CD4-positive, alpha-beta memory T cell (primary cell): ENCODE data around the gene MINDY3. TPM values are rescaled to one million over a fixed set of nuclear protein-coding genes. Genes with fewer than 3 reads are reported as not detected.

ENCODE experiments used
- CTCF ChIA-PET: fragments of 350-600 bp; sonication (Branson Sonifier 250); formaldehyde crosslinking; loops from one replicate; lab custom pipeline; 2021; ENCODE audit warnings: inconsistent platforms; ENCODE audit not compliant: partially characterized antibody; lab: Charles Lee
- POLR2A ChIA-PET: fragments of 350-600 bp; sonication (Branson Sonifier 250); formaldehyde crosslinking; loops from one replicate; lab custom pipeline; 2021; ENCODE audit not compliant: partially characterized antibody; lab: Charles Lee
- DNase-seq, 5 donors: peaks; one replicate each; pipeline versions ENCODE4 v3.0.0 to v3.0.0-alpha.2; 2020 to 2022; ENCODE audit warnings: mixed read lengths in 1 of 5
- H3K27ac ChIP-seq: one replicate; pipeline ENCODE4 v1.7.0; 2013; ENCODE audit warnings: low read depth, low read length
- H3K27me3 ChIP-seq: 2 replicates; pipeline ENCODE4 v1.7.0; 2013; ENCODE audit warnings: mild to moderate bottlenecking, low read length, moderate library complexity; ENCODE audit not compliant: insufficient read depth
- H3K36me3 ChIP-seq: 2 replicates; pipeline ENCODE4 v1.7.0; 2013; ENCODE audit warnings: mild to moderate bottlenecking, low read length, moderate library complexity; ENCODE audit not compliant: insufficient read depth
- H3K4me1 ChIP-seq: 2 replicates; pipeline ENCODE4 v1.7.0; 2013; ENCODE audit warnings: mild to moderate bottlenecking, low read length, moderate library complexity; ENCODE audit not compliant: insufficient read depth
- H3K4me3 ChIP-seq, 2 donors: one replicate each; pipeline ENCODE4 v1.7.0; 2013; ENCODE audit warnings: low read length in 2 of 2, mild to moderate bottlenecking in 1 of 2
- H3K9me3 ChIP-seq, 2 donors: one replicate each; pipeline ENCODE4 v1.7.0; 2013; ENCODE audit warnings: low read length in 2 of 2, control low read depth in 1 of 2; ENCODE audit not compliant: control insufficient read depth in 1 of 2
- H3K27ac Mint-ChIP-seq, 7 donors: one replicate each; pipeline ENCODE4 v1.8.0; 2020 to 2021; ENCODE audit warnings: mixed read lengths in 7 of 7, mild to moderate bottlenecking in 6 of 7, inconsistent platforms in 3 of 7, moderate library complexity in 3 of 7
- H3K27me3 Mint-ChIP-seq, 2 donors: one replicate each; pipeline ENCODE4 v1.8.0; 2020 to 2021; ENCODE audit warnings: mixed read lengths in 2 of 2
- H3K36me3 Mint-ChIP-seq, 2 donors: one replicate each; pipeline ENCODE4 v1.8.0; 2020 to 2021; ENCODE audit warnings: mixed read lengths in 2 of 2, inconsistent platforms in 1 of 2, mild to moderate bottlenecking in 1 of 2
- H3K4me1 Mint-ChIP-seq, 4 donors: one replicate each; pipeline ENCODE4 v1.8.0; 2020 to 2021; ENCODE audit warnings: mixed read lengths in 4 of 4, mild to moderate bottlenecking in 1 of 4
- H3K4me3 Mint-ChIP-seq, 8 donors: one replicate each; pipeline ENCODE4 v1.8.0; 2020 to 2021; ENCODE audit warnings: mixed read lengths in 8 of 8, mild to moderate bottlenecking in 7 of 8, moderate library complexity in 6 of 8, inconsistent platforms in 3 of 8
- H3K9me3 Mint-ChIP-seq, 8 donors: one replicate each; pipeline ENCODE4 v1.8.0; 2020 to 2021; ENCODE audit warnings: mixed read lengths in 8 of 8, mild to moderate bottlenecking in 5 of 8, inconsistent platforms in 3 of 8, moderate library complexity in 1 of 8
- intact Hi-C: fragments of 100-400 bp; cut with micrococcal nuclease; formaldehyde crosslinking; loops from one replicate; pipeline ENCODE4 v1.15.1; 2023
- polyA plus RNA-seq, 2 donors: library from polyadenylated mRNA; unstranded; fragments of 300-500 nt; fragmentation: Illumina TruSeq; gene quantifications; one replicate each; pipeline ENCODE4 v1.2.3, GENCODE V29; 2021
- total RNA-seq, 2 experiments: library from RNA; stranded (reverse); gene quantifications; one replicate each; pipeline ENCODE4 v1.2.3, GENCODE V29; 2021

Gene MINDY3
- total and polyA plus RNA-seq, 4 experiments from 2014 or later, result 2.1 to 40.4 (median 21.0) TPM

- no peaks in the 10 kb centered on the region for H3K4me1 Mint-ChIP-seq
- intact Hi-C loops, result no loop called here
- H3K4me3 ChIP-seq, result no peak overlapping the region
These were observed 120.9 kb downstream of the MINDY3 start for GRCh38 chr10:15739254-15739970.

GRCh38 chr10:15738270-15738925 lies 121.9 kb downstream of the MINDY3 start:
- POLR2A ChIA-PET, result no interaction called here
- no peak overlapping the region for H3K4me3 Mint-ChIP-seq

More at GRCh38 chr10:15739254-15739970, 120.9 kb downstream of the MINDY3 start:
- Mint-ChIP-seq H3K27me3 (peaks cover 7 to 14% of the 10 kb centered on the region in 2 donors), H3K27ac (no peak overlapping the region), H3K9me3 (peaks cover 0 to 3% (median 0%) of the 10 kb centered on the region in 8 donors), H3K4me3 (no peak overlapping the region), H3K36me3 (no peaks in the 10 kb centered on the region)
- POLR2A ChIA-PET, result no interaction called here
- no peak for DNase-seq
- peaks cover 3% of the 10 kb centered on the region for H3K27me3 ChIP-seq
- CTCF ChIA-PET, result interaction anchor here (0.9 kb wide), 1 partner anchor 27 kb away, joined by 3 read pairs; no protein-coding TSS in a partner anchor
- H3K4me1 ChIP-seq, result no peaks in the 10 kb centered on the region
- no peak overlapping the region for H3K27ac ChIP-seq
- H3K9me3 ChIP-seq, result no peaks in the 10 kb centered on the region
- no peaks in the 10 kb centered on the region for H3K36me3 ChIP-seq

GRCh38 chr10:15737656-15738055 lies 122.7 kb downstream of the MINDY3 start:
- Mint-ChIP-seq H3K27me3 (peaks cover 8 to 15% of the 10 kb centered on the region in 2 donors), H3K4me3 (no peak overlapping the region), H3K27ac (no peak overlapping the region), H3K36me3 (no peaks in the 10 kb centered on the region), H3K4me1 (no peaks in the 10 kb centered on the region), H3K9me3 (peaks cover 0 to 8% (median 0%) of the 10 kb centered on the region in 8 donors)
- H3K9me3 ChIP-seq, result no peaks in the 10 kb centered on the region
- no peak for DNase-seq
- peaks cover 3% of the 10 kb centered on the region for H3K27me3 ChIP-seq
- H3K4me1 ChIP-seq, result no peaks in the 10 kb centered on the region
- no peak overlapping the region for H3K4me3 ChIP-seq
- no peaks in the 10 kb centered on the region for H3K36me3 ChIP-seq
- CTCF ChIA-PET, result no interaction called here
- POLR2A ChIA-PET, result no interaction called here
- no peak overlapping the region for H3K27ac ChIP-seq
- intact Hi-C loops, result no loop called here

More at GRCh38 chr10:15738270-15738925, 121.9 kb downstream of the MINDY3 start:
- no peak for DNase-seq
- intact Hi-C loops, result no loop called here
- no peaks in the 10 kb centered on the region for H3K4me1 Mint-ChIP-seq
- H3K4me1 ChIP-seq, result no peaks in the 10 kb centered on the region
- no peak overlapping the region for H3K4me3 ChIP-seq
- no peaks in the 10 kb centered on the region for H3K36me3 ChIP-seq
- peaks cover 3% of the 10 kb centered on the region for H3K27me3 ChIP-seq
- CTCF ChIA-PET, result interaction anchor here (0.9 kb wide), 1 partner anchor 26 kb away, joined by 3 read pairs; no protein-coding TSS in a partner anchor
- H3K9me3 Mint-ChIP-seq, result peaks cover 0 to 5% (median 0%) of the 10 kb centered on the region in 8 donors
- H3K27ac ChIP-seq, result no peak overlapping the region
- no peaks in the 10 kb centered on the region for H3K9me3 ChIP-seq
- H3K27me3 Mint-ChIP-seq, result peaks cover 7 to 15% of the 10 kb centered on the region in 2 donors
- no peak overlapping the region for H3K27ac Mint-ChIP-seq
- H3K36me3 Mint-ChIP-seq, result no peaks in the 10 kb centered on the region

GRCh38 chr10:15735763-15736162 lies 124.5 kb downstream of the MINDY3 start:
- ChIA-PET CTCF (no interaction called here), POLR2A (no interaction called here)
- Mint-ChIP-seq H3K27me3 (peaks cover 6 to 11% of the 10 kb centered on the region in 2 donors), H3K4me1 (no peaks in the 10 kb centered on the region), H3K9me3 (peaks cover 0 to 13% (median 4%) of the 10 kb centered on the region in 8 donors), H3K4me3 (no peak overlapping the region), H3K27ac (no peak overlapping the region), H3K36me3 (no peaks in the 10 kb centered on the region)
- no peaks in the 10 kb centered on the region for H3K36me3 ChIP-seq
- intact Hi-C loops, result no loop called here
- no peaks in the 10 kb centered on the region for H3K9me3 ChIP-seq
- no peaks in the 10 kb centered on the region for H3K27me3 ChIP-seq
- no peak overlapping the region for H3K4me3 ChIP-seq
- no peaks in the 10 kb centered on the region for H3K4me1 ChIP-seq
- no peak overlapping the region for H3K27ac ChIP-seq
- no peak for DNase-seq

- Histone ChIP-seq H3K9me3 (no peaks in the 10 kb centered on the region), H3K27me3 (no peaks in the 10 kb centered on the region), H3K27ac (no peak overlapping the region), H3K4me3 (no peak overlapping the region), H3K4me1 (no peaks in the 10 kb centered on the region), H3K36me3 (no peaks in the 10 kb centered on the region)
- Mint-ChIP-seq H3K27ac (no peak overlapping the region), H3K36me3 (no peaks in the 10 kb centered on the region), H3K27me3 (peaks cover 3 to 5% of the 10 kb centered on the region in 2 donors), H3K4me3 (no peak overlapping the region), H3K4me1 (no peaks in the 10 kb centered on the region), H3K9me3 (peaks cover 0 to 27% (median 7%) of the 10 kb centered on the region in 8 donors)
- ChIA-PET CTCF (no interaction called here), POLR2A (no interaction called here)
- intact Hi-C loops, result no loop called here
- DNase-seq, result no peak
These were observed 130.0 kb downstream of the MINDY3 start for GRCh38 chr10:15730341-15730740.

- no peaks in the 10 kb centered on the region for H3K9me3 ChIP-seq
- Mint-ChIP-seq H3K36me3 (no peaks in the 10 kb centered on the region), H3K27me3 (peaks cover 3 to 6% of the 10 kb centered on the region in 2 donors), H3K9me3 (peaks cover 0 to 27% (median 7%) of the 10 kb centered on the region in 8 donors), H3K4me3 (no peak overlapping the region), H3K4me1 (no peaks in the 10 kb centered on the region), H3K27ac (no peak overlapping the region)
- H3K27ac ChIP-seq, result no peak overlapping the region
- DNase-seq, result no peak
- POLR2A ChIA-PET, result no interaction called here
- H3K4me1 ChIP-seq, result no peaks in the 10 kb centered on the region
- CTCF ChIA-PET, result interaction anchor here (0.6 kb wide), 1 partner anchor 78 kb away, joined by 3 read pairs; no protein-coding TSS in a partner anchor
- H3K27me3 ChIP-seq, result no peaks in the 10 kb centered on the region
- intact Hi-C loops, result no loop called here
- no peaks in the 10 kb centered on the region for H3K36me3 ChIP-seq
- no peak overlapping the region for H3K4me3 ChIP-seq
These were observed 130.4 kb downstream of the MINDY3 start for GRCh38 chr10:15729890-15730289.
